NB4 (cell line): ENCODE results near the gene MYL3.

Source experiments
- DNase-seq: peaks from one replicate; pipeline ENCODE4 v3.0.0; 2010; ENCODE audit warnings: low read depth
- H3K4me3 ChIP-seq: one replicate; pipeline ENCODE4 v1.5.1; 2011; ENCODE audit warnings: mild to moderate bottlenecking, low read depth, low read length, moderate library complexity
- CTCF ChIP-seq: IDR thresholded peaks from one replicate; pipeline ENCODE4 v1.5.1; 2012; ENCODE audit warnings: low read depth, low read length
- MAX ChIP-seq: IDR thresholded peaks from 2 replicates; pipeline ENCODE4 v1.6.1; 2011; ENCODE audit warnings: low read depth, low read length
- MYC ChIP-seq: IDR thresholded peaks from 2 replicates; pipeline ENCODE4 v1.6.1; 2011; ENCODE audit warnings: low read depth, low read length
- POLR2A ChIP-seq: IDR thresholded peaks from 2 replicates; pipeline ENCODE4 v1.6.1; 2011; ENCODE audit warnings: mild to moderate bottlenecking; ENCODE audit not compliant: insufficient read length; ENCODE audit errors: extremely low read depth

MYL3 gene

GRCh38 chr3:46880884-46881595, 17.8 kb upstream of the MYL3 start:
- no peak overlapping the region for H3K4me3 ChIP-seq
- DNase-seq: no peak

GRCh38 chr3:46878781-46879436, 15.7 kb upstream of the MYL3 start:
- no peak overlapping the region for H3K4me3 ChIP-seq
- TF ChIP-seq MYC (no peak), MAX (no peak), CTCF (no peak), POLR2A (no peak)
- DNase-seq: no peak

More at GRCh38 chr3:46880884-46881595, 17.8 kb upstream of the MYL3 start:
- no peak for TF ChIP-seq CTCF
- TF ChIP-seq MYC: no peak
- no peak for TF ChIP-seq POLR2A
- no peak for TF ChIP-seq MAX

GRCh38 chr3:46877406-46878125, 14.3 kb upstream of the MYL3 start, which contains the start of gene PTH1R:
Gene PTH1R (plus strand): TSS chr3:46877721. CDS start chr3:46883560, 5,839 bp downstream.
- DNase-seq: no peak
- TF ChIP-seq MAX: no peak
- no peak for TF ChIP-seq POLR2A
- no peak for TF ChIP-seq MYC
- TF ChIP-seq CTCF: no peak
- no peak within 1 kb of the TSS for H3K4me3 ChIP-seq

- no peak for DNase-seq
- TF ChIP-seq MAX: no peak
- no peak for TF ChIP-seq POLR2A
- no peak for TF ChIP-seq MYC
- TF ChIP-seq CTCF: no peak
- H3K4me3 ChIP-seq: no peak overlapping the region
Observed at GRCh38 chr3:46876313-46877300, 13.4 kb upstream of the MYL3 start.

- TF ChIP-seq MYC (no peak), MAX (no peak), CTCF (no peak), POLR2A (no peak)
- no peak for DNase-seq
- no peak overlapping the region for H3K4me3 ChIP-seq
Observed at GRCh38 chr3:46875560-46875959, 12.3 kb upstream of the MYL3 start.
